SK-N-SH treated with all-trans-retinoic acid at 6 μM for 48 hours (cell line): ENCODE results near the gene MCM9.

Experiments
- ATAC-seq: fragments of 200-7000 bp; cut with Tn5 transposase; 3 replicates; pipeline ENCODE4 v1.9.1; 2020; ENCODE audit warnings: mild to moderate bottlenecking, moderate library complexity
- BACH2 ChIP-seq: fragments of 250-450 bp; sonication (Bioruptor Pico); IDR thresholded peaks from 2 replicates; pipeline ENCODE4 v1.9.0; 2021; ENCODE audit warnings: mild to moderate bottlenecking, borderline replicate concordance
- CREB5 ChIP-seq: fragments of 250-450 bp; sonication (Bioruptor Pico); IDR thresholded peaks from 2 replicates; pipeline ENCODE4 v1.5.1; 2020; ENCODE audit warnings: low read depth, mild to moderate bottlenecking, moderate library complexity
- CSDC2 ChIP-seq: fragments of 250-450 bp; sonication (Bioruptor Pico); IDR thresholded peaks from 2 replicates; pipeline ENCODE4 v1.5.0; 2020; ENCODE audit warnings: mild to moderate bottlenecking, moderate library complexity
- ESRRG ChIP-seq: fragments of 250-450 bp; sonication (Bioruptor Pico); IDR thresholded peaks from 2 replicates; pipeline ENCODE4 v1.6.1; 2021; ENCODE audit warnings: mild to moderate bottlenecking
- GLIS3 ChIP-seq: fragments of 250-450 bp; sonication (Bioruptor Pico); IDR thresholded peaks from 2 replicates; pipeline ENCODE4 v1.5.0; 2020; ENCODE audit warnings: mild to moderate bottlenecking, moderate library complexity
- OSR1 ChIP-seq: fragments of 250-450 bp; sonication (Bioruptor Pico); IDR thresholded peaks from 2 replicates; pipeline ENCODE4 v1.8.0; 2022; ENCODE audit warnings: moderate library complexity, mild to moderate bottlenecking, inconsistent platforms
- PPARA ChIP-seq: fragments of 250-450 bp; sonication (Bioruptor Pico); IDR thresholded peaks from 2 replicates; pipeline ENCODE4 v1.5.0; 2020; ENCODE audit warnings: mild to moderate bottlenecking, borderline replicate concordance
- TCF4 ChIP-seq: fragments of 250-450 bp; sonication (Bioruptor Pico); IDR thresholded peaks from 2 replicates; pipeline ENCODE4 v1.8.0; 2021; ENCODE audit warnings: mild to moderate bottlenecking, moderate library complexity, borderline replicate concordance
- TOX ChIP-seq: fragments of 250-450 bp; sonication (Bioruptor Pico); IDR thresholded peaks from 2 replicates; pipeline ENCODE4 v1.8.0; 2021; ENCODE audit warnings: mild to moderate bottlenecking, moderate library complexity, borderline replicate concordance
- ZFP3 ChIP-seq: fragments of 250-450 bp; sonication (Bioruptor Pico); IDR thresholded peaks from 2 replicates; pipeline ENCODE4 v1.5.0; 2020; ENCODE audit warnings: mild to moderate bottlenecking, moderate library complexity
- ZFP30 ChIP-seq: fragments of 450-650 bp; formaldehyde crosslinking; IDR thresholded peaks from 2 replicates; pipeline ENCODE4 v1.5.0; 2022; ENCODE audit warnings: mild to moderate bottlenecking, moderate library complexity
- ZNF565 ChIP-seq: fragments of 450-650 bp; formaldehyde crosslinking; conservative IDR thresholded peaks from 2 replicates; pipeline ENCODE4 v1.5.0; 2020; ENCODE audit warnings: low read depth, mild to moderate bottlenecking, moderate library complexity
- ZNF70 ChIP-seq: fragments of 450-650 bp; formaldehyde crosslinking; IDR thresholded peaks from 2 replicates; pipeline ENCODE4 v1.5.0; 2020; ENCODE audit warnings: mild to moderate bottlenecking, moderate library complexity
- ZNF8 ChIP-seq: fragments of 450-650 bp; formaldehyde crosslinking; IDR thresholded peaks from 2 replicates; pipeline ENCODE4 v1.5.0; 2020; ENCODE audit warnings: mild to moderate bottlenecking, moderate library complexity
- TF ChIP-seq, protein P1 (sequence below): fragments of 250-450 bp; sonication (Bioruptor Pico); IDR thresholded peaks from 2 replicates; pipeline ENCODE4 v1.8.0; 2020; ENCODE audit warnings: mild to moderate bottlenecking, moderate library complexity, borderline replicate concordance
- TF ChIP-seq, protein P2 (sequence below): fragments of 250-450 bp; sonication (Bioruptor Pico); IDR thresholded peaks from 2 replicates; pipeline ENCODE4 v1.5.1; 2021; ENCODE audit warnings: mild to moderate bottlenecking, moderate library complexity
- TF ChIP-seq, protein P3 (sequence below): fragments of 250-450 bp; sonication (Bioruptor Pico); IDR thresholded peaks from 2 replicates; pipeline ENCODE4 v1.8.0; 2021; ENCODE audit warnings: low read depth, mild to moderate bottlenecking, moderate library complexity, borderline replicate concordance
- TF ChIP-seq, protein P4 (sequence below): fragments of 250-450 bp; sonication (Bioruptor Pico); IDR thresholded peaks from 2 replicates; pipeline ENCODE4 v1.5.0; 2020; ENCODE audit warnings: mild to moderate bottlenecking, moderate library complexity

The MCM9 gene

DNA sequence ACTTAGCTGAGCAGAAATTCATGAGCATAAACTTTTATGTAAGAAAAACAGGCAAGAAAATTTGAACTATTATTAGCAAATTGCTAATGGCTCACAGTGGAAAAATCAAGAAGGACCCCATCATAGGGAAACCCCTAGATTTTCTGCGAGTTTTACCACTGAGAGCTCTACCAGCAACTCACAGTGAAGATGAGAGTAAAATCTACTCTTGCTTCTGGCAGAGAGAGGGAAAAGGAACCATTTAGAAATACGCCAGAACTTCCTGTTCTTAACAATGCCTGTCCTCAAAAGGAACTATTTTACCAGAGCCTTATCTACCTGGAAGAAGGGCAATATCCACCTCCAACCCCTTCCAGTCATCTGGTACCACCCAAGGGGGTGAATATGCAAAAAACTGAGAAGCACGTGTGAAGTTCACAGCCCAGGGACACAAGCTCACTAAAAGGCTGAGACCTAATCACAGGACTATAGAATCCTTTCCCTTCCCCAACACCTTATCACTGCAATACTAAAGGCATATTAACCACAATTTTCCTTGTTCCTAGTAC, 75.4 kb downstream of the MCM9 start:
- ATAC-seq, result no peak
- TF ChIP-seq CSDC2 (CRISPR knock-in tag) (no peak), TOX (CRISPR knock-in tag) (no peak), ZFP3 (CRISPR knock-in tag) (no peak), ZNF8 (CRISPR knock-in tag) (no peak), ZFP30 (CRISPR knock-in tag) (no peak), ZNF70 (no peak), BACH2 (CRISPR knock-in tag) (no peak), CREB5 (CRISPR knock-in tag) (no peak), PPARA (CRISPR knock-in tag) (no peak)
- TF ChIP-seq, protein P1, sequence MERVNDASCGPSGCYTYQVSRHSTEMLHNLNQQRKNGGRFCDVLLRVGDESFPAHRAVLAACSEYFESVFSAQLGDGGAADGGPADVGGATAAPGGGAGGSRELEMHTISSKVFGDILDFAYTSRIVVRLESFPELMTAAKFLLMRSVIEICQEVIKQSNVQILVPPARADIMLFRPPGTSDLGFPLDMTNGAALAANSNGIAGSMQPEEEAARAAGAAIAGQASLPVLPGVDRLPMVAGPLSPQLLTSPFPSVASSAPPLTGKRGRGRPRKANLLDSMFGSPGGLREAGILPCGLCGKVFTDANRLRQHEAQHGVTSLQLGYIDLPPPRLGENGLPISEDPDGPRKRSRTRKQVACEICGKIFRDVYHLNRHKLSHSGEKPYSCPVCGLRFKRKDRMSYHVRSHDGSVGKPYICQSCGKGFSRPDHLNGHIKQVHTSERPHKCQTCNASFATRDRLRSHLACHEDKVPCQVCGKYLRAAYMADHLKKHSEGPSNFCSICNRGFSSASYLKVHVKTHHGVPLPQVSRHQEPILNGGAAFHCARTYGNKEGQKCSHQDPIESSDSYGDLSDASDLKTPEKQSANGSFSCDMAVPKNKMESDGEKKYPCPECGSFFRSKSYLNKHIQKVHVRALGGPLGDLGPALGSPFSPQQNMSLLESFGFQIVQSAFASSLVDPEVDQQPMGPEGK, result no peak
- TF ChIP-seq, protein P2, sequence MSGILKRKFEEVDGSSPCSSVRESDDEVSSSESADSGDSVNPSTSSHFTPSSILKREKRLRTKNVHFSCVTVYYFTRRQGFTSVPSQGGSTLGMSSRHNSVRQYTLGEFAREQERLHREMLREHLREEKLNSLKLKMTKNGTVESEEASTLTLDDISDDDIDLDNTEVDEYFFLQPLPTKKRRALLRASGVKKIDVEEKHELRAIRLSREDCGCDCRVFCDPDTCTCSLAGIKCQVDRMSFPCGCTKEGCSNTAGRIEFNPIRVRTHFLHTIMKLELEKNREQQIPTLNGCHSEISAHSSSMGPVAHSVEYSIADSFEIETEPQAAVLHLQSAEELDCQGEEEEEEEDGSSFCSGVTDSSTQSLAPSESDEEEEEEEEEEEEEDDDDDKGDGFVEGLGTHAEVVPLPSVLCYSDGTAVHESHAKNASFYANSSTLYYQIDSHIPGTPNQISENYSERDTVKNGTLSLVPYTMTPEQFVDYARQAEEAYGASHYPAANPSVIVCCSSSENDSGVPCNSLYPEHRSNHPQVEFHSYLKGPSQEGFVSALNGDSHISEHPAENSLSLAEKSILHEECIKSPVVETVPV (CRISPR knock-in tag), result no peak

GRCh38 chr6:118856301-118856700, 78.7 kb downstream of the MCM9 start:
- TF ChIP-seq, protein P3, sequence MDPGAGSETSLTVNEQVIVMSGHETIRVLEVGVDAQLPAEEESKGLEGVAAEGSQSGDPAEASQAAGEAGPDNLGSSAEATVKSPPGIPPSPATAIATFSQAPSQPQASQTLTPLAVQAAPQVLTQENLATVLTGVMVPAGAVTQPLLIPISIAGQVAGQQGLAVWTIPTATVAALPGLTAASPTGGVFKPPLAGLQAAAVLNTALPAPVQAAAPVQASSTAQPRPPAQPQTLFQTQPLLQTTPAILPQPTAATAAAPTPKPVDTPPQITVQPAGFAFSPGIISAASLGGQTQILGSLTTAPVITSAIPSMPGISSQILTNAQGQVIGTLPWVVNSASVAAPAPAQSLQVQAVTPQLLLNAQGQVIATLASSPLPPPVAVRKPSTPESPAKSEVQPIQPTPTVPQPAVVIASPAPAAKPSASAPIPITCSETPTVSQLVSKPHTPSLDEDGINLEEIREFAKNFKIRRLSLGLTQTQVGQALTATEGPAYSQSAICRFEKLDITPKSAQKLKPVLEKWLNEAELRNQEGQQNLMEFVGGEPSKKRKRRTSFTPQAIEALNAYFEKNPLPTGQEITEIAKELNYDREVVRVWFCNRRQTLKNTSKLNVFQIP (CRISPR knock-in tag), result no peak
- TF ChIP-seq CREB5 (CRISPR knock-in tag) (no peak), GLIS3 (CRISPR knock-in tag) (no peak), PPARA (CRISPR knock-in tag) (no peak), OSR1 (CRISPR knock-in tag) (no peak), ZFP30 (CRISPR knock-in tag) (no peak), ZNF8 (CRISPR knock-in tag) (no peak), ESRRG (no peak), TCF4 (CRISPR knock-in tag) (no peak), ZNF565 (CRISPR knock-in tag) (no peak), CSDC2 (CRISPR knock-in tag) (no peak)
- TF ChIP-seq, protein P1, result no peak
- TF ChIP-seq, protein P4, sequence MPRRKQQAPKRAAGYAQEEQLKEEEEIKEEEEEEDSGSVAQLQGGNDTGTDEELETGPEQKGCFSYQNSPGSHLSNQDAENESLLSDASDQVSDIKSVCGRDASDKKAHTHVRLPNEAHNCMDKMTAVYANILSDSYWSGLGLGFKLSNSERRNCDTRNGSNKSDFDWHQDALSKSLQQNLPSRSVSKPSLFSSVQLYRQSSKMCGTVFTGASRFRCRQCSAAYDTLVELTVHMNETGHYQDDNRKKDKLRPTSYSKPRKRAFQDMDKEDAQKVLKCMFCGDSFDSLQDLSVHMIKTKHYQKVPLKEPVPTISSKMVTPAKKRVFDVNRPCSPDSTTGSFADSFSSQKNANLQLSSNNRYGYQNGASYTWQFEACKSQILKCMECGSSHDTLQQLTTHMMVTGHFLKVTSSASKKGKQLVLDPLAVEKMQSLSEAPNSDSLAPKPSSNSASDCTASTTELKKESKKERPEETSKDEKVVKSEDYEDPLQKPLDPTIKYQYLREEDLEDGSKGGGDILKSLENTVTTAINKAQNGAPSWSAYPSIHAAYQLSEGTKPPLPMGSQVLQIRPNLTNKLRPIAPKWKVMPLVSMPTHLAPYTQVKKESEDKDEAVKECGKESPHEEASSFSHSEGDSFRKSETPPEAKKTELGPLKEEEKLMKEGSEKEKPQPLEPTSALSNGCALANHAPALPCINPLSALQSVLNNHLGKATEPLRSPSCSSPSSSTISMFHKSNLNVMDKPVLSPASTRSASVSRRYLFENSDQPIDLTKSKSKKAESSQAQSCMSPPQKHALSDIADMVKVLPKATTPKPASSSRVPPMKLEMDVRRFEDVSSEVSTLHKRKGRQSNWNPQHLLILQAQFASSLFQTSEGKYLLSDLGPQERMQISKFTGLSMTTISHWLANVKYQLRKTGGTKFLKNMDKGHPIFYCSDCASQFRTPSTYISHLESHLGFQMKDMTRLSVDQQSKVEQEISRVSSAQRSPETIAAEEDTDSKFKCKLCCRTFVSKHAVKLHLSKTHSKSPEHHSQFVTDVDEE (CRISPR knock-in tag), result no peak
- TF ChIP-seq, all 23 proteins: peak for 0
- ATAC-seq, result no peak
